GM21825 (cell line): ENCODE results near the gene SPTBN5.
A peak's percentile ranks its signal among the peaks of the same experiment; 100 is the strongest.

Experiments
- ATAC-seq: cut with Tn5 transposase; IDR thresholded peaks from one replicate; pipeline ENCODE4 v1.9.1; 2021; ENCODE audit warnings: mild to moderate bottlenecking, moderate library complexity; ENCODE audit not compliant: unreplicated experiment

Gene SPTBN5

GRCh38 chr15:41893422-41894250 lies at the start of gene SPTBN5:
TSS of gene SPTBN5 (minus strand) at chr15:41894053. CDS start at chr15:41893497, 556 bp downstream.
- ATAC-seq, result no peak

GRCh38 chr15:41942886-41943285 lies 49.0 kb upstream of the SPTBN5 start:
- no peak for ATAC-seq

GRCh38 chr15:41941644-41942415 lies 48.0 kb upstream of the SPTBN5 start:
- ATAC-seq, result no peak

- no peak for ATAC-seq
Measured at GRCh38 chr15:41940441-41940857, 46.6 kb upstream of the SPTBN5 start.

- no peak for ATAC-seq
Measured at GRCh38 chr15:41939986-41940385, 46.1 kb upstream of the SPTBN5 start.

- no peak for ATAC-seq
Measured at GRCh38 chr15:41937568-41937923, 43.7 kb upstream of the SPTBN5 start.

GRCh38 chr15:41936649-41937567 lies 43.1 kb upstream of the SPTBN5 start:
- ATAC-seq, result peak; percentile 47

GRCh38 chr15:41936155-41936554 lies 42.3 kb upstream of the SPTBN5 start:
- no peak for ATAC-seq

- peak; percentile 43 for ATAC-seq
Measured at GRCh38 chr15:41935566-41936020, 41.7 kb upstream of the SPTBN5 start.

GRCh38 chr15:41934843-41935242 lies 41.0 kb upstream of the SPTBN5 start:
- no peak for ATAC-seq

GRCh38 chr15:41933771-41934170 lies 39.9 kb upstream of the SPTBN5 start:
- ATAC-seq, result no peak

- no peak for ATAC-seq
Measured at GRCh38 chr15:41933326-41933725, 39.5 kb upstream of the SPTBN5 start.

- ATAC-seq, result no peak
Measured at GRCh38 chr15:41932511-41933289, 38.8 kb upstream of the SPTBN5 start.

GRCh38 chr15:41932101-41932500 lies 38.2 kb upstream of the SPTBN5 start:
- ATAC-seq, result no peak

GRCh38 chr15:41930867-41931222 lies 37.0 kb upstream of the SPTBN5 start:
- no peak for ATAC-seq

- no peak for ATAC-seq
Measured at GRCh38 chr15:41930221-41930866, 36.5 kb upstream of the SPTBN5 start.

- peak; percentile 78 for ATAC-seq
Measured at GRCh38 chr15:41928637-41929620, 35.1 kb upstream of the SPTBN5 start.

- ATAC-seq, result no peak
Measured at GRCh38 chr15:41928100-41928499, 34.2 kb upstream of the SPTBN5 start.

GRCh38 chr15:41927536-41927935 lies 33.7 kb upstream of the SPTBN5 start:
- ATAC-seq, result no peak
